ENCODE measurements around the gene GNG4.

- TF ChIP-seq POLR2AphosphoS5 (IDR thresholded peaks at IDR 0.05; ENCODE audit: low read depth, low read length), result no peak
- TF ChIP-seq POLR2A (IDR thresholded peaks at IDR 0.05; ENCODE audit: low read depth, low read length), result no peak
- TF ChIP-seq TAF1 (IDR thresholded peaks at IDR 0.05; ENCODE audit: borderline replicate concordance, low read depth, low read length), result no peak
Measured at GRCh38 chr1:235513495-235514366, 135.9 kb downstream of the GNG4 start.
